ENCODE data around the gene DLGAP1. TPM values are rescaled to one million over a fixed set of nuclear protein-coding genes. Genes with fewer than 3 reads are reported as not detected.
A peak's percentile ranks its signal among the peaks of the same experiment; 100 is the strongest.

DLGAP1 gene
- total and polyA plus RNA-seq, 3 experiments from 2014 or later = 0.07 to 0.46 TPM; not detected in 1

DNA sequence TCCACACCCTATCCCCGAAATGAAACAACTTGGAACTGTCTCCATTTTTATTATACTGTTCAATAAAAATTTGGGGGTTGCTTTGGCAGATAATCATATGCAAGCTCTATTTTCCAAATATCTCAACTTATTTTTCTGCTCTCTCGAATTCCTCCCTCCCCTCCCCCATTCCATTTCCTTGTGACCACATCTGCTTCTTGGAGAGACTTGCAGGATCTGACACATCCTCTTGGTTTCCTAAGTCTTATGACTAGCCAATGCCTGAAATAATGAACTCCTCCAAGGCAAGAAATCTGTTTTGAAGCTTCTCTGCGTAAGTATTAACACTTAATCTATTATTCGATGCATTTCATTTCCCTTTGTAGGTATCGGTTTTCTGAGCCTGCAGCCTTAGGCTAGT lies 989.1 kb downstream of the DLGAP1 start:
- H3K4me3 Mint-ChIP-seq = no peak overlapping the region
- POLR2A ChIA-PET = interaction anchor here (0.7 to 1.7 kb wide), 5 partner anchors 13 to 128 kb away, joined by 3 to 5 read pairs (median 4); no protein-coding TSS in a partner anchor
- no peaks in the 10 kb centered on the region for H3K27me3 ChIP-seq (ENCODE audit: insufficient read depth, low read length, poor library complexity, severe bottlenecking)
- H3K9me3 Mint-ChIP-seq = peaks cover 4 to 9% (median 5%) of the 10 kb centered on the region in 5 donors
- peaks cover 17% of the 10 kb centered on the region for H3K4me1 ChIP-seq (ENCODE audit: insufficient read depth, low read length)
- H3K27me3 Mint-ChIP-seq = no peaks in the 10 kb centered on the region
- peak overlapping the region in 3 of 8 donors; percentile 38 to 73 (median 61) for H3K27ac Mint-ChIP-seq
- H3K36me3 ChIP-seq (ENCODE audit: insufficient read depth, low read length) = no peaks in the 10 kb centered on the region
- CTCF ChIA-PET = interaction anchor here (1.1 to 6.4 kb wide), 7 partner anchors 11 to 169 kb away, joined by 3 to 57 read pairs (median 5); no protein-coding TSS in a partner anchor
- H3K27ac ChIP-seq (ENCODE audit: low read depth, low read length) = no peak overlapping the region
- H3K4me1 Mint-ChIP-seq = peaks cover 22 to 27% (median 24%) of the 10 kb centered on the region in 3 donors
- no peaks in the 10 kb centered on the region for H3K9me3 ChIP-seq (ENCODE audit: low read length)
- no peak for DNase-seq
- H3K4me3 ChIP-seq (ENCODE audit: low read length) = no peak overlapping the region
- H3K36me3 Mint-ChIP-seq = peaks cover 6 to 12% (median 9%) of the 10 kb centered on the region in 3 donors

DNA sequence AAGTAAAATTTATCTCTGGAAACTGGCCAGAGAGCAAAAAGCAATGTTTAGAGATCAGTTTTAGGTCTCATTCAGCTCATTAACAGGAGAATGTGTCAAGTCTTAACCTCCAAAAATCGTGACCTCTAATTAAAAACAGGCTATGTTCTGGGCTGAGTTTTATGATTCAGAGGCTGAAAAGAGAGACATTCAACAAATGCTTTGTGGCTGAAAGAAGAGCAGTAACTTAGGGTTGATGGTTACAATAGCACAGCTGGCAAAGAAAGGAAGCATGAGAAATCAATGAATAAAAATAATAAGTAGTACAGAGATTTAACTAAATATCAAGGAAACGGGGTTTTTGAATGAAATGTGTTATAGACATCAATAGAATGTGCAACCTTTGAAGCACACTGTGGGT lies 992.1 kb downstream of the DLGAP1 start:
- CTCF ChIA-PET = interaction anchor here (1.2 kb wide), 1 partner anchor 9 kb away, joined by 5 read pairs; no protein-coding TSS in a partner anchor
- H3K9me3 ChIP-seq (ENCODE audit: low read length) = no peaks in the 10 kb centered on the region
- no peaks in the 10 kb centered on the region for H3K27me3 Mint-ChIP-seq
- H3K4me1 Mint-ChIP-seq = peaks cover 43 to 52% (median 50%) of the 10 kb centered on the region in 3 donors
- no peak overlapping the region for H3K4me3 ChIP-seq (ENCODE audit: low read length)
- peaks cover 10 to 31% (median 15%) of the 10 kb centered on the region in 3 donors for H3K36me3 Mint-ChIP-seq
- H3K27me3 ChIP-seq (ENCODE audit: insufficient read depth, low read length, poor library complexity, severe bottlenecking) = no peaks in the 10 kb centered on the region
- H3K4me3 Mint-ChIP-seq = no peak overlapping the region
- no peak for DNase-seq
- POLR2A ChIA-PET = interaction anchor here (2.3 kb wide), 1 partner anchor 11 kb away, joined by 9 read pairs; no protein-coding TSS in a partner anchor
- H3K36me3 ChIP-seq (ENCODE audit: insufficient read depth, low read length) = no peaks in the 10 kb centered on the region
- H3K4me1 ChIP-seq (ENCODE audit: insufficient read depth, low read length) = peaks cover 32% of the 10 kb centered on the region
- no peak overlapping the region for H3K27ac ChIP-seq (ENCODE audit: low read depth, low read length)
- H3K27ac Mint-ChIP-seq = peak overlapping the region in 1 of 8 donors; percentile 54
- peaks cover 4 to 10% (median 5%) of the 10 kb centered on the region in 5 donors for H3K9me3 Mint-ChIP-seq

DNA sequence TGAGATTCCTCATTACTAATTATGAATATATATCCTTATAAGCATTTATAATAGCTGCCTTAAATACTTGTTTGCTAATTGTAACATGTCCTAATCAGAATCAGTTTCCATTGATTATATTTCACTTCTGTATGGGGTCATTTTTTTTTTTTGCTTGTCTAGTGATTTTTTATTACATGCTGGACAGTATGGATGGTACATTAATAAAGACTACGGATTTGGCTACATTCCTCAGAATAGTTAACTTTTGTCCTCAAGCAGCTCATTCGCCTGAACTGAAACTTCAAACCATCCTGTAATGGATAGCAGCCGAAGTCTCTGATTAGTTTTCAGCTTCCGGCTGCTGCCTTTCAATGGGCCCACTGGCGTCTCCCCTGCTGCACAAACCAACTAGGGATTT lies 993.4 kb downstream of the DLGAP1 start:
- peaks cover 21 to 43% (median 23%) of the 10 kb centered on the region in 3 donors for H3K36me3 Mint-ChIP-seq
- ChIA-PET POLR2A (interaction anchor here (0.7 to 2.3 kb wide), 3 partner anchors 10 to 149 kb away, joined by 3 to 9 read pairs (median 4); no protein-coding TSS in a partner anchor), CTCF (interaction anchor here (1.1 to 1.9 kb wide), 4 partner anchors 9 to 205 kb away, joined by 3 to 5 read pairs (median 4); no protein-coding TSS in a partner anchor)
- Histone ChIP-seq H3K4me1 (ENCODE audit: insufficient read depth, low read length) (peaks cover 26% of the 10 kb centered on the region), H3K36me3 (ENCODE audit: insufficient read depth, low read length) (peaks cover 10% of the 10 kb centered on the region), H3K27ac (ENCODE audit: low read depth, low read length) (no peak overlapping the region), H3K27me3 (ENCODE audit: insufficient read depth, low read length, poor library complexity, severe bottlenecking) (no peaks in the 10 kb centered on the region), H3K9me3 (ENCODE audit: low read length) (no peaks in the 10 kb centered on the region), H3K4me3 (ENCODE audit: low read length) (no peak overlapping the region)
- peaks cover 48 to 59% (median 57%) of the 10 kb centered on the region in 3 donors for H3K4me1 Mint-ChIP-seq
- no peaks in the 10 kb centered on the region for H3K27me3 Mint-ChIP-seq
- no peak for DNase-seq
- peak overlapping the region in 2 of 8 donors; percentile 38 to 72 for H3K27ac Mint-ChIP-seq
- H3K9me3 Mint-ChIP-seq = peaks cover 4 to 10% (median 5%) of the 10 kb centered on the region in 5 donors
- no peak overlapping the region for H3K4me3 Mint-ChIP-seq

DNA sequence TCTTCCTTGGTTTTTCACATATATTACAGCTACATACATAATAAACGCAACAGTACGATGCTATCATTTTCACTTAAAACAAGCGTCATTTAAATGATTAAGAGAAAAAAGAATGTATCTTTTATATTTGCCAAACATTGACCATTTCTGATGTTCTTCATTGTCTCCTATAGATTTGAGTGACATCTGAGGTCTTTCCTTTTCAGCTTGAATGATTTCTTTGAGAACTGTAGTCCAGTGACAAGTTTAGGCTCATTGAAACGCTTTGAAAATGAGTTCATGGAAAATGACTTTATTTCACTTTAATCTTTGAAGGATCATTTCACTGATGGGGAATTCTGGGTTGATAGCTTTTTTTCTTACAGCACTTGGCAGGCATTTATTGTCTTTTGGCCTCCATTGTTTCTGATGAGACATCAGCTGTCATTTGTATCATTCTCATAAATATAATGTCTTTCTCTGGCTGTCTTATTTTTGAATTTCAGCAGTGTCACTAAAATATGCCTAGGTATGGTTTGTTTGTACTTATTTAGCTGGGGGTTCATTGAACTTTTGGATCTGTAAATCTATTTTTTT lies 994.2 kb downstream of the DLGAP1 start:
- POLR2A ChIA-PET = interaction anchor here (0.7 to 2.3 kb wide), 2 partner anchors 9 to 150 kb away, joined by 4 to 9 read pairs; no protein-coding TSS in a partner anchor
- peaks cover 17% of the 10 kb centered on the region for H3K36me3 ChIP-seq (ENCODE audit: insufficient read depth, low read length)
- CTCF ChIA-PET = interaction anchor here (1.1 to 1.9 kb wide), 5 partner anchors 9 to 205 kb away, joined by 3 to 5 read pairs (median 4); no protein-coding TSS in a partner anchor
- Mint-ChIP-seq H3K4me1 (peaks cover 48 to 59% (median 57%) of the 10 kb centered on the region in 3 donors), H3K27ac (peak overlapping the region; percentile 7 to 79 (median 46)), H3K27me3 (no peaks in the 10 kb centered on the region), H3K36me3 (peaks cover 23 to 51% (median 23%) of the 10 kb centered on the region in 3 donors), H3K9me3 (peaks cover 4 to 10% (median 5%) of the 10 kb centered on the region in 5 donors), H3K4me3 (peak overlapping the region in 1 of 7 donors; percentile 39)
- H3K27me3 ChIP-seq (ENCODE audit: insufficient read depth, low read length, poor library complexity, severe bottlenecking) = no peaks in the 10 kb centered on the region
- no peaks in the 10 kb centered on the region for H3K9me3 ChIP-seq (ENCODE audit: low read length)
- peaks cover 18% of the 10 kb centered on the region for H3K4me1 ChIP-seq (ENCODE audit: insufficient read depth, low read length)
- H3K27ac ChIP-seq (ENCODE audit: low read depth, low read length) = no peak overlapping the region
- DNase-seq = no peak
- no peak overlapping the region for H3K4me3 ChIP-seq (ENCODE audit: low read length)

DNA sequence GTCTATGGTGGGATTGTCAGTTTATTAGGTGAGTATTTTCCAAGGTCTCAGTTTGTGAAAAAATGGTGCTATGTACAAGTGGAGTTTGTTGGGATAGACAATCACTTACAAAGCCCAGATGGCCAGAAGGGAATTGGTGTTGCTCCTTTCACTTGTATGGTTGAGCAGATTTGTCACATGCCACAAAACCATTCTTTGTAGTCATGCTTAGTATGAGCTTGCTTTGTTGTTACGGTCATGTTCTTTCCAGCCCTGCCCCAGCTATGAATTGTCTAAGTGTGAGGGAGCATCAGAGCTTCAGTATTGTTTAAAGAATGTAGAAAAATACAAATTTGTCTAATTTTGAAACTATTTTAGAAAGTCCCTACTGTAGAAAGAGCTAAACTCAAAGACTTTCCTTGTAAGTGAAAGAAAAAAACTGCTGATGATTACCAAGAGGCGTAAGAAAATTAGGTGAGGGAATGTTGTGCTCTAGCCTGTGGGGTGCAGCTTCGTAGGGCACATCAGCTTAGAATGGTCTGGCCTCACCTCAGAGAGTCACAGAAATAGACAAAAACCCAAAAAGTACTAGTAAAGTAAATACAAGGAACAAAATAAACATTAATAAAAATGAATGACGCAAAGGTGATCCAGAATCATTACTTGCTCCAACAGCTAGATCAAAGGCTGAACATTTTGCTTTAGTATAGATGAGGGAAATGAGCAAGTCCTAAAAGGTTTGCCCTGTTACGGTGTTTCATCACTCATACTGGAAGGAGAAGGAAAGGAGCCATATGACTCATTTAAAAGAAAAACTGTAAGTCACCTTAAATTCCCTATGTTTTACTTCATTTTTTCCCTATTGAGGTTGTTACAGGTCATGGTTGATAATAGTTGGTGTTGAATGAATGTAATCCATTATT lies 995.9 kb downstream of the DLGAP1 start:
- Mint-ChIP-seq H3K4me1 (peaks cover 60 to 72% (median 71%) of the 10 kb centered on the region in 3 donors), H3K27ac (peak overlapping the region; percentile 90 to 98 (median 96)), H3K36me3 (peaks cover 23 to 52% (median 23%) of the 10 kb centered on the region in 3 donors)

DNA sequence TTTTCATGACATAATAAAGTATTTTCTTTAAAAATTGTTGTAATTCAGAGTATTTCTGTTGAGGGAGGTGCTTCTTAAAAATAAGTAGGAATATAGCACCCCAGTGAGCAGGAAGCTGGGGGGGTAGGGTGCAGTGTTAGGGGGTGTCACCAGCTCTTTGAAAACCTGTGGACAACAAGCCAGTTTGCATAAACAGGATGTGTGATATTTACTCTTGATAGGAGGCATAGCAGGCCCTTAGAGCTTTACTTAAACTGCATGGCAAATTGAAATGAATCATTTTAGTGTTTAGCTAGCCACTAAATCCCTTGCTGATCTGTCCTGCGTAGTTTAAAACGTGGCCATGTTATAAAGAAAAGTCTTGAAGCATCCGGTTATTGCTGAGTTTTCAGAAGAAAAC lies 996.7 kb downstream of the DLGAP1 start:
- H3K4me3 ChIP-seq (ENCODE audit: low read length) = no peak overlapping the region
- no peaks in the 10 kb centered on the region for H3K27me3 Mint-ChIP-seq
- peaks cover 65 to 79% (median 78%) of the 10 kb centered on the region in 3 donors for H3K4me1 Mint-ChIP-seq
- H3K36me3 ChIP-seq (ENCODE audit: insufficient read depth, low read length) = peaks cover 17% of the 10 kb centered on the region
- H3K27ac Mint-ChIP-seq = peak overlapping the region; percentile 90 to 98 (median 96)
- no peaks in the 10 kb centered on the region for H3K27me3 ChIP-seq (ENCODE audit: insufficient read depth, low read length, poor library complexity, severe bottlenecking)
- no peaks in the 10 kb centered on the region for H3K9me3 ChIP-seq (ENCODE audit: low read length)
- ChIA-PET CTCF (interaction anchor here (0.9 to 10.0 kb wide), 16 partner anchors 9 to 208 kb away, joined by 3 to 100 read pairs (median 6); no protein-coding TSS in a partner anchor), POLR2A (interaction anchor here (0.5 to 2.7 kb wide), 10 partner anchors 10 to 210 kb away, joined by 3 to 53 read pairs (median 6); partner anchors contain the start of genes MYL12A and TGIF1)
- H3K27ac ChIP-seq (ENCODE audit: low read depth, low read length) = peak overlapping the region; percentile 61
- DNase-seq = peak in 2 of 5 donors; percentile 47 to 51
- H3K9me3 Mint-ChIP-seq = peaks cover 4 to 10% (median 5%) of the 10 kb centered on the region in 5 donors
- H3K36me3 Mint-ChIP-seq = peaks cover 23 to 56% (median 23%) of the 10 kb centered on the region in 3 donors
- peaks cover 21% of the 10 kb centered on the region for H3K4me1 ChIP-seq (ENCODE audit: insufficient read depth, low read length)
- peak overlapping the region; percentile 28 to 81 (median 71) for H3K4me3 Mint-ChIP-seq

More for the DNA sequence above, 995.9 kb downstream of the DLGAP1 start:
- Histone ChIP-seq H3K4me1 (ENCODE audit: insufficient read depth, low read length) (peaks cover 17% of the 10 kb centered on the region), H3K4me3 (ENCODE audit: low read length) (peak overlapping the region; percentile 16), H3K27me3 (ENCODE audit: insufficient read depth, low read length, poor library complexity, severe bottlenecking) (no peaks in the 10 kb centered on the region), H3K36me3 (ENCODE audit: insufficient read depth, low read length) (peaks cover 17% of the 10 kb centered on the region), H3K27ac (ENCODE audit: low read depth, low read length) (peak overlapping the region; percentile 61), H3K9me3 (ENCODE audit: low read length) (no peaks in the 10 kb centered on the region)
- ChIA-PET POLR2A (interaction anchor here (0.5 to 2.7 kb wide), 9 partner anchors 11 to 211 kb away, joined by 3 to 53 read pairs (median 5); partner anchors contain the start of genes MYL12A and TGIF1), CTCF (interaction anchor here (0.9 to 10.0 kb wide), 16 partner anchors 8 to 207 kb away, joined by 3 to 100 read pairs (median 6); no protein-coding TSS in a partner anchor)
- no peak for DNase-seq
- Mint-ChIP-seq H3K9me3 (peaks cover 4 to 10% (median 5%) of the 10 kb centered on the region in 5 donors), H3K27me3 (no peaks in the 10 kb centered on the region), H3K4me3 (peak overlapping the region; percentile 28 to 81 (median 71))

DNA sequence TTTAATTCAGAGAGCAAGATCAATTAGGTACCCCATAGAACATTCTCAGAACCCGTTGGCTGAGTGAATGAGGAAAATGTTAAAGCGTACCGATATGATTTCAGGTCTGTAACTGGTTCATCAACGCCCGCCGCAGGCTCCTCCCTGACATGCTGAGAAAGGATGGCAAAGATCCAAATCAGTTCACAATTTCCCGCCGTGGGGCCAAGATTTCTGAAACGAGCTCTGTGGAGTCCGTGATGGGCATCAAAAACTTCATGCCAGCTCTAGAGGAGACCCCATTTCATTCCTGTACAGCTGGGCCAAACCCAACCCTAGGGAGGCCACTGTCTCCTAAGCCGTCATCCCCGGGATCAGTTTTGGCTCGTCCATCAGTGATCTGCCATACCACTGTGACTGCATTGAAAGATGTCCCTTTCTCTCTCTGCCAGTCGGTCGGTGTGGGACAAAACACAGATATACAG lies 997.8 kb downstream of the DLGAP1 start:
- CTCF ChIA-PET = interaction anchor here (1.1 to 10.0 kb wide), 13 partner anchors 9 to 209 kb away, joined by 3 to 100 read pairs (median 8); no protein-coding TSS in a partner anchor
- Mint-ChIP-seq H3K27me3 (no peaks in the 10 kb centered on the region), H3K27ac (peak overlapping the region; percentile 49 to 94 (median 91)), H3K4me3 (peak overlapping the region in 6 of 7 donors; percentile 0 to 67 (median 42)), H3K4me1 (peaks cover 71 to 85% (median 82%) of the 10 kb centered on the region in 3 donors), H3K36me3 (peaks cover 20 to 62% (median 21%) of the 10 kb centered on the region in 3 donors), H3K9me3 (peaks cover 3 to 9% (median 5%) of the 10 kb centered on the region in 5 donors)
- Histone ChIP-seq H3K9me3 (ENCODE audit: low read length) (no peaks in the 10 kb centered on the region), H3K27ac (ENCODE audit: low read depth, low read length) (no peak overlapping the region), H3K36me3 (ENCODE audit: insufficient read depth, low read length) (peaks cover 17% of the 10 kb centered on the region), H3K4me3 (ENCODE audit: low read length) (no peak overlapping the region), H3K27me3 (ENCODE audit: insufficient read depth, low read length, poor library complexity, severe bottlenecking) (no peaks in the 10 kb centered on the region), H3K4me1 (ENCODE audit: insufficient read depth, low read length) (peaks cover 30% of the 10 kb centered on the region)
- POLR2A ChIA-PET = interaction anchor here (1.4 to 2.7 kb wide), 3 partner anchors 9 to 139 kb away, joined by 7 to 53 read pairs (median 7); partner anchors contain the start of gene TGIF1
- no peak for DNase-seq

Measured in CD8-positive, alpha-beta memory T cell (primary cell).